HepG2 (cell line): Measurements from ENCODE around the gene AFG1L. TPM values are rescaled to one million over a fixed set of nuclear protein-coding genes. Genes with fewer than 3 reads are reported as not detected.
A peak's percentile ranks its signal among the peaks of the same experiment; 100 is the strongest.

Experiments used
- CERS6 ChIP-seq: sonication (generic); formaldehyde crosslinking; IDR thresholded peaks from 2 replicates; pipeline ENCODE4 v1.5.0; 2020; ENCODE audit warnings: missing genetic modification reagents
- EHMT2 ChIP-seq: fragments of 200-600 bp; sonication (generic); IDR thresholded peaks from 2 replicates; pipeline ENCODE4 v1.7.0; 2017; ENCODE audit warnings: antibody characterized with exemption, low read depth, low read length, borderline replicate concordance
- GATAD1 ChIP-seq: IDR thresholded peaks from 2 replicates; pipeline ENCODE4 v1.6.1; 2016; ENCODE audit warnings: missing genetic modification reagents, missing compliant biosample characterization
- GTF3A ChIP-seq: sonication (generic); formaldehyde crosslinking; conservative IDR thresholded peaks from 2 replicates; pipeline ENCODE4 v1.4.0; 2020; ENCODE audit warnings: mild to moderate bottlenecking, missing genetic modification reagents
- ISL2 ChIP-seq: sonication (generic); formaldehyde crosslinking; IDR thresholded peaks from 2 replicates; pipeline ENCODE4 v1.5.0; 2020; ENCODE audit warnings: missing genetic modification reagents
- KLF6 ChIP-seq: IDR thresholded peaks from 2 replicates; pipeline ENCODE4 v1.8.0; 2016; ENCODE audit warnings: missing biosample characterization, missing genetic modification reagents
- MIXL1 ChIP-seq: IDR thresholded peaks from 2 replicates; pipeline ENCODE4 v1.6.1; 2016
- SKI ChIP-seq: fragments of 450-650 bp; IDR thresholded peaks from one replicate; pipeline ENCODE4 v1.6.1; 2018; ENCODE audit warnings: mild to moderate bottlenecking; ENCODE audit not compliant: partially characterized antibody
- SNAPC2 ChIP-seq: sonication (generic); formaldehyde crosslinking; IDR thresholded peaks from 2 replicates; pipeline ENCODE4 v1.8.1; 2022; ENCODE audit warnings: mild to moderate bottlenecking, missing genetic modification reagents
- SP2 ChIP-seq: sonication (generic); formaldehyde crosslinking; IDR thresholded peaks from 2 replicates; pipeline ENCODE4 v1.5.1; 2020; ENCODE audit warnings: mild to moderate bottlenecking, missing genetic modification reagents
- TAF1 ChIP-seq: sonication (generic); formaldehyde crosslinking; IDR thresholded peaks from 2 replicates; pipeline ENCODE4 v1.4.0; 2020; ENCODE audit warnings: missing genetic modification reagents
- XRCC5 ChIP-seq: fragments of 200-400 bp; formaldehyde crosslinking; optimal IDR thresholded peaks from 2 replicates; pipeline ENCODE3; 2017; ENCODE audit warnings: mild to moderate bottlenecking, low read length
- YEATS2 ChIP-seq: sonication (generic); formaldehyde crosslinking; IDR thresholded peaks from 2 replicates; pipeline ENCODE4 v1.4.0; 2020; ENCODE audit warnings: missing genetic modification reagents, borderline replicate concordance
- ZC3H13 ChIP-seq: sonication (generic); formaldehyde crosslinking; IDR thresholded peaks from 2 replicates; pipeline ENCODE4 v1.8.1; 2023; ENCODE audit warnings: mild to moderate bottlenecking, missing genetic modification reagents, moderate library complexity
- ZGPAT ChIP-seq: IDR thresholded peaks from 2 replicates; pipeline ENCODE4 v1.6.1; 2016; ENCODE audit warnings: mild to moderate bottlenecking
- ZMAT3 ChIP-seq: sonication (generic); formaldehyde crosslinking; conservative IDR thresholded peaks from 2 replicates; pipeline ENCODE4 v1.7.0; 2021; ENCODE audit warnings: missing genetic modification reagents
- ZNF224 ChIP-seq: sonication (generic); formaldehyde crosslinking; IDR thresholded peaks from 2 replicates; pipeline ENCODE4 v1.5.0; 2020; ENCODE audit warnings: mild to moderate bottlenecking, missing genetic modification reagents
- ZNF350 ChIP-seq: sonication (generic); formaldehyde crosslinking; IDR thresholded peaks from 2 replicates; pipeline ENCODE4 v1.4.0; 2020; ENCODE audit warnings: mild to moderate bottlenecking, low read depth, missing genetic modification reagents, borderline replicate concordance
- ZNF501 ChIP-seq: sonication (generic); formaldehyde crosslinking; IDR thresholded peaks from 2 replicates; pipeline ENCODE4 v1.5.1; 2020; ENCODE audit warnings: mild to moderate bottlenecking, moderate library complexity, missing genetic modification reagents
- ZNF790 ChIP-seq: sonication (generic); formaldehyde crosslinking; IDR thresholded peaks from 2 replicates; pipeline ENCODE4 v1.8.0; 2022; ENCODE audit warnings: missing genetic modification reagents, mild to moderate bottlenecking, borderline replicate concordance
- ZNF816 ChIP-seq: sonication (generic); formaldehyde crosslinking; IDR thresholded peaks from 2 replicates; pipeline ENCODE4 v1.8.0; 2022; ENCODE audit warnings: missing genetic modification reagents, mild to moderate bottlenecking, borderline replicate concordance
- polyA plus RNA-seq, 8 experiments: library from polyadenylated mRNA; depleted of rRNA in 3 of 8; stranded (reverse) in 7 of 8; unstranded in 1 of 8; fragments of >200 nt; fragmentation: Illumina TruSeq in 4 of 8; extraction: Trizol in 4 of 8; gene quantifications; 2 replicates each; pipeline versions ENCODE4 v1.2.1 to v1.2.3, GENCODE V29; 2011 to 2016; ENCODE audit warnings: low read depth in 4 of 8, missing spikeins in 1 of 8, mixed read lengths in 1 of 8; ENCODE audit not compliant: insufficient read depth in 1 of 8
- total RNA-seq, 5 experiments: library from RNA; depleted of rRNA; stranded (reverse); fragments of >200 nt; fragmentation: Illumina TruSeq; extraction: Trizol; gene quantifications; 2 replicates each; pipeline ENCODE4 v1.2.3, GENCODE V29; 2016; ENCODE audit warnings: low read depth in 1 of 5
- TF ChIP-seq, protein P1 (sequence below): sonication (generic); formaldehyde crosslinking; IDR thresholded peaks from 2 replicates; pipeline ENCODE4 v1.4.0; 2020; ENCODE audit warnings: missing genetic modification reagents
- TF ChIP-seq, protein P2 (sequence below): sonication (generic); formaldehyde crosslinking; IDR thresholded peaks from 2 replicates; pipeline ENCODE4 v1.8.0; 2022; ENCODE audit warnings: low read depth, missing genetic modification reagents

The AFG1L gene
- total and polyA plus RNA-seq, 2 of the 13 experiments (the other 11 are each of a cell fraction or from before 2014, with no cell fraction given) = 3.1 to 14.0 TPM

GRCh38 chr6:108260809-108261569 is 33.9 kb upstream of the AFG1L start, which contains the start of gene SNX3 (continued):
- TF ChIP-seq ZNF224 (CRISPR knock-in tag) (peak; percentile 45; the same call in 1 of the 2 replicates), ZNF816 (peak; percentile 32; the same call in 1 of the 2 replicates), EHMT2 (no peak), ZMAT3 (peak; percentile 37; the same call in 1 of the 2 replicates), SP2 (CRISPR knock-in tag) (peak; percentile 50), SNAPC2 (peak; percentile 90; the same call in 1 of the 2 replicates), MIXL1 (CRISPR knock-in tag) (peak; percentile 55; the same call in 1 of the 2 replicates), ISL2 (CRISPR knock-in tag) (peak; percentile 39; the same call in 1 of the 2 replicates), KLF6 (peak; percentile 30; the same call in 1 of the 2 replicates), GTF3A (CRISPR knock-in tag) (no peak), XRCC5 (peak; percentile 74), YEATS2 (CRISPR knock-in tag) (peak; percentile 70; the same call in 1 of the 2 replicates), ZNF790 (CRISPR knock-in tag) (peak; percentile 73), GATAD1 (CRISPR knock-in tag) (peak; percentile 75; the same call in 1 of the 2 replicates), ZNF350 (CRISPR knock-in tag) (peak; percentile 74), TAF1 (CRISPR knock-in tag) (peak; percentile 85), ZC3H13 (peak; percentile 40), ZNF501 (CRISPR knock-in tag) (peak; percentile 78), CERS6 (CRISPR knock-in tag) (no peak), ZGPAT (CRISPR knock-in tag) (peak; percentile 80), SKI (peak; percentile 84)
- TF ChIP-seq, protein P1, sequence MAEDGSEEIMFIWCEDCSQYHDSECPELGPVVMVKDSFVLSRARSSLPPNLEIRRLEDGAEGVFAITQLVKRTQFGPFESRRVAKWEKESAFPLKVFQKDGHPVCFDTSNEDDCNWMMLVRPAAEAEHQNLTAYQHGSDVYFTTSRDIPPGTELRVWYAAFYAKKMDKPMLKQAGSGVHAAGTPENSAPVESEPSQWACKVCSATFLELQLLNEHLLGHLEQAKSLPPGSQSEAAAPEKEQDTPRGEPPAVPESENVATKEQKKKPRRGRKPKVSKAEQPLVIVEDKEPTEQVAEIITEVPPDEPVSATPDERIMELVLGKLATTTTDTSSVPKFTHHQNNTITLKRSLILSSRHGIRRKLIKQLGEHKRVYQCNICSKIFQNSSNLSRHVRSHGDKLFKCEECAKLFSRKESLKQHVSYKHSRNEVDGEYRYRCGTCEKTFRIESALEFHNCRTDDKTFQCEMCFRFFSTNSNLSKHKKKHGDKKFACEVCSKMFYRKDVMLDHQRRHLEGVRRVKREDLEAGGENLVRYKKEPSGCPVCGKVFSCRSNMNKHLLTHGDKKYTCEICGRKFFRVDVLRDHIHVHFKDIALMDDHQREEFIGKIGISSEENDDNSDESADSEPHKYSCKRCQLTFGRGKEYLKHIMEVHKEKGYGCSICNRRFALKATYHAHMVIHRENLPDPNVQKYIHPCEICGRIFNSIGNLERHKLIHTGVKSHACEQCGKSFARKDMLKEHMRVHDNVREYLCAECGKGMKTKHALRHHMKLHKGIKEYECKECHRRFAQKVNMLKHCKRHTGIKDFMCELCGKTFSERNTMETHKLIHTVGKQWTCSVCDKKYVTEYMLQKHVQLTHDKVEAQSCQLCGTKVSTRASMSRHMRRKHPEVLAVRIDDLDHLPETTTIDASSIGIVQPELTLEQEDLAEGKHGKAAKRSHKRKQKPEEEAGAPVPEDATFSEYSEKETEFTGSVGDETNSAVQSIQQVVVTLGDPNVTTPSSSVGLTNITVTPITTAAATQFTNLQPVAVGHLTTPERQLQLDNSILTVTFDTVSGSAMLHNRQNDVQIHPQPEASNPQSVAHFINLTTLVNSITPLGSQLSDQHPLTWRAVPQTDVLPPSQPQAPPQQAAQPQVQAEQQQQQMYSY (CRISPR knock-in tag) = peak; percentile 21; the same call in 1 of the 2 replicates
- TF ChIP-seq, protein P2, sequence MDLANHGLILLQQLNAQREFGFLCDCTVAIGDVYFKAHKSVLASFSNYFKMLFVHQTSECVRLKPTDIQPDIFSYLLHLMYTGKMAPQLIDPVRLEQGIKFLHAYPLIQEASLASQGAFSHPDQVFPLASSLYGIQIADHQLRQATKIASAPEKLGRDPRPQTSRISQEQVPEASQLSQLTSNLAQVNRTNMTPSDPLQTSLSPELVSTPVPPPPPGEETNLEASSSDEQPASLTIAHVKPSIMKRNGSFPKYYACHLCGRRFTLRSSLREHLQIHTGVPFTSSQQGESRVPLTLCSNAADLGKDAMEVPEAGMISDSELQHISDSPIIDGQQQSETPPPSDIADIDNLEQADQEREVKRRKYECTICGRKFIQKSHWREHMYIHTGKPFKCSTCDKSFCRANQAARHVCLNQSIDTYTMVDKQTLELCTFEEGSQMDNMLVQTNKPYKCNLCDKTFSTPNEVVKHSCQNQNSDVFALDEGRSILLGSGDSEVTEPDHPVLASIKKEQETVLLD (CRISPR knock-in tag) = peak; percentile 92
